GM12878 (cell line): ENCODE data around the gene MUSTN1.

Experiments
- CEBPB ChIP-seq, 2 experiments: fragments of 150-350 bp in 1 of 2; IDR thresholded peaks; 2 replicates each; pipeline ENCODE4 v1.6.1; 2012 to 2014; ENCODE audit warnings: low read depth in 2 of 2, low read length in 2 of 2, borderline replicate concordance in 1 of 2, inconsistent platforms in 1 of 2
- JUND ChIP-seq: IDR thresholded peaks from 2 replicates; pipeline ENCODE4 v1.6.1; 2012; ENCODE audit warnings: low read depth, mild to moderate bottlenecking, low read length, improper control_type of control experiment, moderate library complexity
- KDM1A ChIP-seq: fragments of 200-600 bp; sonication (generic); IDR thresholded peaks from 2 replicates; pipeline ENCODE4 v1.6.1; 2016; ENCODE audit warnings: borderline replicate concordance
- MEF2A ChIP-seq: IDR thresholded peaks from 2 replicates; pipeline ENCODE4 v1.6.1; 2011; ENCODE audit warnings: low read depth, mild to moderate bottlenecking, low read length, moderate library complexity; ENCODE audit not compliant: insufficient read depth
- NFYB ChIP-seq: IDR thresholded peaks from 2 replicates; pipeline ENCODE4 v1.6.1; 2011; ENCODE audit warnings: low read depth, mild to moderate bottlenecking, low read length, improper control_type of control experiment, moderate library complexity; ENCODE audit not compliant: insufficient read depth
- RFX5 ChIP-seq: IDR thresholded peaks from 2 replicates; pipeline ENCODE4 v1.6.1; 2011; ENCODE audit warnings: low read depth, low read length, improper control_type of control experiment

DNA sequence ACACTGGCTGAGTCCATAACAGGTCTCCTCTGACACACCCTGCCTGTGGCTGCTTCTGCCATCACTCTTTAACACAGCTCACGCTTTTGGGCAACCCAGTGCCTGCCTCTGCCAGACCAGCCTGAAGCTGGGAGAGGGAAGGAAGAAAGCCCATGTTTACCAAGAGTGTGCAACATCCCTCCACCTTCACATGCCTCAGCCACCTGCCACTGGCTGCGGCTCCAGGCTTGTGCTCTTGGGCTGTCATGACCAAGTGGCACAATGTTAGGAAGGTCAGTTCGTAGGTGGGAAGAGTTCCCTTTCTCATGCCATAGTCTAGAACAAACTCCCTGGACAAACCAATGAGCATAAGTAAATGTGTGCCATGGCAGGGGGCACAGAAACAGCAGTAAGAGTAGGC lies 42.3 kb upstream of the MUSTN1 start:
- TF ChIP-seq RFX5 (no peak), CEBPB (IDR thresholded peaks at IDR 0.05; ENCODE audit: borderline replicate concordance in 1 of 2, low read depth in 2 of 2, low read length in 2 of 2) (no peak), MEF2A (no peak), JUND (no peak), NFYB (no peak), KDM1A (no peak)
